Ishikawa (cell line): ENCODE data around the gene SBK3.

Experiments used
- CEBPB ChIP-seq: IDR thresholded peaks from 2 replicates; pipeline ENCODE4 v1.6.1; 2012
- CREB1 ChIP-seq: IDR thresholded peaks from 2 replicates; pipeline ENCODE4 v1.6.1; 2012; ENCODE audit warnings: low read depth
- EGR1 ChIP-seq: IDR thresholded peaks from 2 replicates; pipeline ENCODE4 v1.6.1; 2012
- EP300 ChIP-seq: IDR thresholded peaks from 2 replicates; pipeline ENCODE4 v1.6.1; 2012; ENCODE audit warnings: borderline replicate concordance
- FOXM1 ChIP-seq: IDR thresholded peaks from 2 replicates; pipeline ENCODE4 v1.6.1; 2012; ENCODE audit warnings: low read depth, borderline replicate concordance
- NFIC ChIP-seq: IDR thresholded peaks from 2 replicates; pipeline ENCODE4 v1.6.1; 2012
- RAD21 ChIP-seq: IDR thresholded peaks from 2 replicates; pipeline ENCODE4 v1.6.1; 2012; ENCODE audit warnings: low read depth
- TAF1 ChIP-seq: IDR thresholded peaks from 2 replicates; pipeline ENCODE4 v1.6.1; 2012; ENCODE audit warnings: low read depth, mild to moderate bottlenecking
- TCF12 ChIP-seq: IDR thresholded peaks from 2 replicates; pipeline ENCODE4 v1.6.1; 2012; ENCODE audit warnings: low read depth
- TEAD4 ChIP-seq: IDR thresholded peaks from 2 replicates; pipeline ENCODE4 v1.6.1; 2012
- YY1 ChIP-seq: IDR thresholded peaks from 2 replicates; pipeline ENCODE4 v1.6.1; 2012; ENCODE audit warnings: low read depth
- ZBTB7A ChIP-seq: IDR thresholded peaks from 2 replicates; pipeline ENCODE4 v1.6.1; 2012; ENCODE audit warnings: low read depth
- TF ChIP-seq, protein P1 (sequence below): IDR thresholded peaks from 2 replicates; pipeline ENCODE4 v1.6.1; 2012
- TF ChIP-seq, protein P2 (sequence below): IDR thresholded peaks from 2 replicates; pipeline ENCODE4 v1.6.1; 2012
- TF ChIP-seq, protein P3 (sequence below): IDR thresholded peaks from 2 replicates; pipeline ENCODE4 v1.6.1; 2012; ENCODE audit warnings: low read depth, mild to moderate bottlenecking

Gene SBK3

DNA sequence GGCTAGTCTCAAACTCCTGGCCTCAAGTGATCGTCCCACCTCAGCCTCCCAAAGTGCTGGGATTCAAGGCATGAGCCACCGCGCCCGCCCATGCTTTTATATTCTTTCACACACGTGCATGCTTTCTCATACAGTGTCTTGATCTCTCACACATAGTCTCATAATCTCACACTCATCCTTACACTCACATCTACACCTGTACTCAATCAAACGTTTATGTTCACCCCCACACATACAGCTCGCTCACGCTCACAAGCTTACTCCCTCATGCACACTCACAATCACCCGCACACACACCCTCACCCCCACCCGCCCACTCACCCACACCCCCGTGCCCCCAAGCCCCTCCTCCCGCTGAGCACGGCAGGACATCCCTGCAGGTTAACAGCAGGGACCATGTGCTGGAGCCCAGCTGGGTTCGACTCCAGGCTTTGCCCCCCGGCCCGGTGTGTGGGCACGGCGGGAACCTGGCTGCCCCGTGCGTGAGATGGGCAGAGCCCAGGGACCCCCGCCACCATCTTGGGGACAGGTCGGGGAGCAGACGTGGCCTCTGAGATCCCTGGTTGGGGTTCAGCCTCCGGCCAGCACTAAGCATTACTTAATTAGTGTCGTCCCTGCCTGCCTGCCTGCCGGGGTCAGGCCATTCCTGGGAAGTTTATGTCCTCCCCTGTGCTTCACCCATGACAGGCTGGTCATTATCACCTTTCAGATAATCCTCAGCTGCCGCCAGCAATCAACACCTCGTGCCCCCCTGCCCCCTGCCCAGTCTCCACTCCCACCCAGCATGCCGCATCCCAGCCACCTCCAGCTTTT, 19.8 kb downstream of the SBK3 start:
- TF ChIP-seq CEBPB: no peak
- TF ChIP-seq, protein P1, sequence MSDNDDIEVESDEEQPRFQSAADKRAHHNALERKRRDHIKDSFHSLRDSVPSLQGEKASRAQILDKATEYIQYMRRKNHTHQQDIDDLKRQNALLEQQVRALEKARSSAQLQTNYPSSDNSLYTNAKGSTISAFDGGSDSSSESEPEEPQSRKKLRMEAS: no peak
- no peak for TF ChIP-seq ZBTB7A
- no peak for TF ChIP-seq EP300
- TF ChIP-seq EGR1: no peak
- no peak for TF ChIP-seq CREB1
- no peak for TF ChIP-seq YY1
- no peak for TF ChIP-seq RAD21
- no peak for TF ChIP-seq NFIC
- TF ChIP-seq, protein P2, sequence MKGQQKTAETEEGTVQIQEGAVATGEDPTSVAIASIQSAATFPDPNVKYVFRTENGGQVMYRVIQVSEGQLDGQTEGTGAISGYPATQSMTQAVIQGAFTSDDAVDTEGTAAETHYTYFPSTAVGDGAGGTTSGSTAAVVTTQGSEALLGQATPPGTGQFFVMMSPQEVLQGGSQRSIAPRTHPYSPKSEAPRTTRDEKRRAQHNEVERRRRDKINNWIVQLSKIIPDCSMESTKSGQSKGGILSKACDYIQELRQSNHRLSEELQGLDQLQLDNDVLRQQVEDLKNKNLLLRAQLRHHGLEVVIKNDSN: no peak
- TF ChIP-seq, protein P3, sequence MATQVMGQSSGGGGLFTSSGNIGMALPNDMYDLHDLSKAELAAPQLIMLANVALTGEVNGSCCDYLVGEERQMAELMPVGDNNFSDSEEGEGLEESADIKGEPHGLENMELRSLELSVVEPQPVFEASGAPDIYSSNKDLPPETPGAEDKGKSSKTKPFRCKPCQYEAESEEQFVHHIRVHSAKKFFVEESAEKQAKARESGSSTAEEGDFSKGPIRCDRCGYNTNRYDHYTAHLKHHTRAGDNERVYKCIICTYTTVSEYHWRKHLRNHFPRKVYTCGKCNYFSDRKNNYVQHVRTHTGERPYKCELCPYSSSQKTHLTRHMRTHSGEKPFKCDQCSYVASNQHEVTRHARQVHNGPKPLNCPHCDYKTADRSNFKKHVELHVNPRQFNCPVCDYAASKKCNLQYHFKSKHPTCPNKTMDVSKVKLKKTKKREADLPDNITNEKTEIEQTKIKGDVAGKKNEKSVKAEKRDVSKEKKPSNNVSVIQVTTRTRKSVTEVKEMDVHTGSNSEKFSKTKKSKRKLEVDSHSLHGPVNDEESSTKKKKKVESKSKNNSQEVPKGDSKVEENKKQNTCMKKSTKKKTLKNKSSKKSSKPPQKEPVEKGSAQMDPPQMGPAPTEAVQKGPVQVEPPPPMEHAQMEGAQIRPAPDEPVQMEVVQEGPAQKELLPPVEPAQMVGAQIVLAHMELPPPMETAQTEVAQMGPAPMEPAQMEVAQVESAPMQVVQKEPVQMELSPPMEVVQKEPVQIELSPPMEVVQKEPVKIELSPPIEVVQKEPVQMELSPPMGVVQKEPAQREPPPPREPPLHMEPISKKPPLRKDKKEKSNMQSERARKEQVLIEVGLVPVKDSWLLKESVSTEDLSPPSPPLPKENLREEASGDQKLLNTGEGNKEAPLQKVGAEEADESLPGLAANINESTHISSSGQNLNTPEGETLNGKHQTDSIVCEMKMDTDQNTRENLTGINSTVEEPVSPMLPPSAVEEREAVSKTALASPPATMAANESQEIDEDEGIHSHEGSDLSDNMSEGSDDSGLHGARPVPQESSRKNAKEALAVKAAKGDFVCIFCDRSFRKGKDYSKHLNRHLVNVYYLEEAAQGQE: no peak
- TF ChIP-seq TAF1: no peak
- TF ChIP-seq TEAD4: no peak
- TF ChIP-seq FOXM1: no peak
- no peak for TF ChIP-seq TCF12

DNA sequence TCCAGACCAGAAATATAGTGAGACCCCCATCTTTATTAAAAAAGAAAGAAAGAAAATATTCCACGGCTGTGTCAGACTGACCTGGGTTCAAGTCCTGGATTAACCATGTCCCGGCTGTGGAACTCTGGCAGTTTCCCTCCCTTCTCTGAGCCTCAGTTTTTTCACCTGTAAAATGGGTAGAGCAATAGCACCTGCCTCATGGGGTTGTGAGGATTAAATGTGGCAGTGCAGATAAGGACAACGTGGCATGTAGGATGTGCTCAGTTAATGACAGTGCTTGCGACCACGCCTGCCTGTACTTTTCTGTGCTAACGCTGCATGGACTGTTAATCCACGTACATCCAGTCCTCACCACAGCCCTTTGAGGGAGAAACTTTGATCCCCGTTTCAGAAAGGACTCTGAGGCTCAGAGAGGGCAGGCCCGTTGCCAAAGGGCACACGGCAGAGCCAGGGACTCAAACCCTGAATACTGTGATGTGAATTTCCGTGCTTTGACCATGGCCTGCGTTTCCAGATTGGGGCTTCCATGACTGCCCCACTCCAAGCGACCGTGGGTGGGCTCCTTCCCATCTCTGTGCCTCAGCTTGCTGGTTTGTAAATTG, 24.6 kb downstream of the SBK3 start:
- no peak for TF ChIP-seq CEBPB
- TF ChIP-seq EGR1: no peak
- no peak for TF ChIP-seq RAD21
- TF ChIP-seq ZBTB7A: no peak
- TF ChIP-seq NFIC: no peak
- TF ChIP-seq TEAD4: no peak
- TF ChIP-seq, protein P3: no peak
- no peak for TF ChIP-seq FOXM1
- TF ChIP-seq, protein P1: no peak
- no peak for TF ChIP-seq CREB1
- TF ChIP-seq TAF1: no peak
- TF ChIP-seq YY1: no peak
- TF ChIP-seq EP300: no peak
- TF ChIP-seq TCF12: no peak
- TF ChIP-seq, protein P2: no peak

DNA sequence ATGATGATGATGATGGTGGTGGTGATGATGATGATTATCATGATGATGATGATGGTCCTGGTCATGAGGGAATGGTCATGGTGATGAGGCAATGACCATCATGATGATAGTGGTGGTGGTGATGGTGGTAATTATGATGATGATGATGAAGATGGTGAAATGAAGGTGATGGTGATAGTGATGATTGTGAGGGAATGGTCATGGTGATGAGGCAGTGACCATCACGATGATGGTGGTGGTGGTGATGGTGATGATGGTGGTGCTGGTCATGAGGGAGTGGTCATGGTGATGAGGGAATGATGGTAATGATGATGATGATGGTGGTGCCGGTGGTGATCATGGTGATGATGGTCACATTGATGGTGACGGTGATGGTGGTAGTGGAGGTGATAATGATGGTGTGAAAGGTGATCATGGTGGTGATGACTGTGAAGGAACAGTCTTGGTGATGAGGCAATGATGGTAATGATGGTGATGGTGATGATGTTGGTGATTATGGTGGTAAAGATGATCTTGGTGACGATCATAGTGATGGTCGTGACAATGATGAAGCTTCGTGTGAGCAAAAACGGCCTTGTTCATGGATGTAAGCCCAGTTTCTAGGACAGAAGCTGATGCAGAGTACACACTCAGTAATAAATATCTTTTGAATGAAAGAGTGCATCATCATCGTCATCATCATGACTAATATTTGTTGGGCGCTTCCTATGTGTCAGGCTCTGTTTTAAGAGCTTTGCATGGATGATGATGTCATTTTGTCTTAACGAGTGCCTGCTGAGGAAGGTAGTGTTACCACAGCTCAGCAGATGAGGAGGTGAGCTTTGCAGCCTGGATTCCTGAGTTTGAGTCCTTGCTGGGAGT, 25.7 kb downstream of the SBK3 start:
- TF ChIP-seq NFIC: no peak
- TF ChIP-seq TCF12: no peak
- no peak for TF ChIP-seq EP300
- TF ChIP-seq RAD21: no peak
- TF ChIP-seq, protein P3: no peak
- no peak for TF ChIP-seq ZBTB7A
- TF ChIP-seq FOXM1: no peak
- TF ChIP-seq EGR1: no peak
- TF ChIP-seq, protein P2: no peak
- no peak for TF ChIP-seq YY1
- no peak for TF ChIP-seq TEAD4
- TF ChIP-seq CREB1: no peak
